ENCODE measurements around the gene CASP14.
"Not testable (repeated sequence)": the region's sequence is repeated elsewhere in the genome, so short reads cannot be mapped to it uniquely, and the experiment has no call there.

Gene CASP14

DNA sequence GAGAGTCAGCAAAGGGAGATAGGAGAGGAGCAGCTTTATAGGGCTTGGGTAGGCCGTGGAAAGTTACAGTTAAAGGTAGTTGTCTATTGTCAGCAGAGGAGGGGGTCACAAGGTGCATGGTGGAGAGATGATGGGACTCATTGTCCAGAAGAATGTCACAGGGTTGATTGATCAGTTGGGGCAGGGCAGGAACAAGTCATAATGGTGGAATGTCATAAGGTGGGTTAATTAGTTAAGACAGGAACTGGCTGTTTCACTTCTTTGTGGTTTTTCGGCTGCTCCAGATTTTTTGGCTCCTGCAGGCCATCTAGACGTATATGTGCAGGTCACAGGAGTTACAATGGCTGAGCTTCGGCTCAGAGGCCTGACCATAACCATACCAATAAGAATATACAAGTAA is 21.1 kb downstream of the CASP14 start:
- DNase-seq (ENCODE audit: low read depth in 1 of 2, low spot score in 1 of 2): not testable (repeated sequence)

DNA sequence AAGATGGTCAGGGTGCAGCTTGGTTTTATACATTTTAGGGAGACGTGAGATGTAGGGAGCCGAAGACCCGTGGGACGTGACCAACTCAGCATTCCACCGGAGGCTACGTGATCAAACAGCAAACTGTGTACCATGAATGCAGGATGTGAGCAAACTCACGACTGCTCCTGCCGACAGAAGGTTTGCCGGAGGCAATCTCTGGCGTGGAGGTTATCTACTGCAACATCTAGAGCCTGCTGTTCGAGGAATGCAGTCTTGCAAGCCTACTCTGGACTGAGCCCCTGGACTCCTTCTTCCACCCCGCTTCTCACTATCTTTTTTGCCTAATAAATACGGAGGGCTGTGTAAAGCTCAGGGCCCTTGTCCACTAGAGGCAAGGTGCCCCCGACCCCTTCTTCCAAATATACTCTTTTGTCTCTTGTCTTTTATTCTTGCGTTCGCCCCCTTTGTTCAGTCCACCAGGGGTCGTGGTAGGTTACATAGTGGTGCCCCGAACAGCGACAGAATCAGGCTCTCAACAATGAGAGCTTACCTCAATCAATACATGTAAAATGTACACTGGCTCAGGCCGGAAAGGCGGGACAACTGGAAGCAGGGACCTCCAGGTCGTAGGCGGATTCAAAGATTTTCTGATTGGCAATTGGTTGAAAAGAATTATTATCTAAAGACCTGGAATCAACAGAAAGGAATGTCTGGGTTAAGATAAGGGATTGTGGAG is 23.8 kb downstream of the CASP14 start:
- DNase-seq (ENCODE audit: low read depth in 1 of 2, low spot score in 1 of 2): no peak

DNA sequence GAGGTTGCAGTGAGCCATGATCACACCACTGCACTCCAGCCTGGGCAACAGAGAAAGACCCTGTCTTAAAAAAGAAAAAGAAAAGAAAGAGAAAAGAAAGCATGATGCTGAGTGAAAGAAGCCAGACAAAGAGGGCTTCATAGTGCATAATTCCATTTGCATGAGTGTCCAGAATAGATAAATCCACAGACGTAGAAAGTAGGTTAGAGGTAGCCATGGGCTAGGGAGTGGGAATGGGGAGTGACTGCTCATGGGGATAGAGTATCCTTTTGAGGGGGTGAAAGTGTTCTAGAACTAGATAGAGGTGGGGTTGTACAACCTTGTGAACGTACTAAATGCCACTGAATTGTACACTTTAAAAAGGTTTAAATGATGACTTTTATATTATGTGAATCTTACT is 25.1 kb downstream of the CASP14 start:
- no peak for DNase-seq (ENCODE audit: low read depth in 1 of 2, low spot score in 1 of 2)

DNA sequence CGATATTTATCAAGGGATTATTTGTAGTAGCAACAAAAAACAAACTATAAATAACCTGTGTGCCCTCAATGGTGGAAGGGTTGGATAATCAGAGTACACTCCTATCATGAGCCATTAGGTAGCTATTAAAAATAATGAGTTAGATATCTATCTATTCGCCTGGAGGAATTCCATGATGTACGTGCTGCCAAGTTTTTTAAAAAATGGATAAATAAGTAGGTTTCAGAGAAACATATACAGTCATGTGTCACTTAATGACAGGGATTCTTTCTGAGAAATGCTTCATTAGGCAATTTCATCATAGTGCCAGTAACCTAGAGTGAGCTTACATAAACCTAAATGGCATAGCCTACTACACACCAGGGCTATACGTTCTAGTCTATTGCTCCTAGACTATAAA is 26.5 kb downstream of the CASP14 start:
- no peak for DNase-seq (ENCODE audit: low read depth in 1 of 2, low spot score in 1 of 2)

DNA sequence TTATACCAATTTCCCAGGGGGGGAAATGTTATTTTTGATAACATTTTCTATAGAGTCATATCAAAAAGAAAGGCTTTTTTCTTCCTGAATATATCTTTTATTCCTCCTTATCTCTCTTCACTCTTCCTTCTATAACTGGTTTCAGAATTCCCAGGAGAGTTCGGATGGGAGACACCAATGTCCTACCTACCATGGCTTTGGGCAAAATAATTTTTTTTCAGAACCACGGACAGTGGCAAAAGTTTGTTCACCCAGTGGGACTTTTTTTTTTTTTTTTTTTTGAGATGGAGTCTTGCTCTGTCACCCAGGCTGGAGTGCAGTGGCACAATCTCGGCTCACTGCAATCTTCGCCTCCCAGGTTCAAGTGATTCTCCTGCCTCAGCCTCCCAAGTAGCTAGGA is 30.7 kb downstream of the CASP14 start:
- not testable (repeated sequence) for DNase-seq (ENCODE audit: low read depth in 1 of 2, low spot score in 1 of 2)

DNA sequence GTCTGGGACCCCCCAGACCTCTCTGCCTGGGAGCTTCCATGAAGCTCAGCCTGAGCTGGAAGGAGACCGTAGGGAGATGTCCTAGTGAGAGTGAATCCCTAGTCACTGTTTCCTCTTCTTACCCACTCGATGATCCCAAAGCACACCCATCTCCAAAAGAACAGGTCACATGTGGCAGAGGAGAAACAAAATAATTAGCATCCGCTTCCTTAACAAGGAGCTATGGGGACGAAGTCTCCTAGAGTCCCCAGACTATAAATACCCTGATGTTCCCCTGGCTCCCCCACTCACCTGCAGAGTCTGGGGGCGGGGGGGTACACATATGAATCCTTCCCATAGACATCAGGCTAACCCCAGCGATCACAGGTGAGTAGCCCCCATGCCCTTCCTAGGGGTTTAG is 32.6 kb downstream of the CASP14 start, which contains the start of gene OR1I1:
TSS of gene OR1I1 (plus strand) at position 301 of the 400 bp plus-strand sequence. CDS start 4,855 bp downstream, outside the sequence.
- no peak for DNase-seq (ENCODE audit: low read depth in 1 of 2, low spot score in 1 of 2)

DNA sequence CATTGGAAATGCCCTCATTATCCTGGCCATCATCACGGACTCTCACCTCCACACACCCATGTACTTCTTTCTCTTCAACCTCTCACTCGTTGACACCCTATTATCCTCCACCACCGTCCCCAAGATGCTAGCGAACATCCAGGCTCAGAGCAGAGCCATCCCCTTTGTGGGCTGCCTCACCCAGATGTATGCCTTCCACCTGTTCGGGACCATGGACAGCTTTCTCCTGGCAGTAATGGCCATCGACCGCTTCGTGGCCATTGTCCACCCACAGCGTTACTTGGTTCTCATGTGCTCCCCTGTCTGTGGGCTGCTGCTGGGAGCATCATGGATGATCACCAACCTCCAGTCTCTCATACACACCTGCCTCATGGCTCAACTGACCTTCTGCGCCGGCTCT is 37.9 kb downstream of the CASP14 start:
- no peak for DNase-seq (ENCODE audit: low read depth in 1 of 2, low spot score in 1 of 2)

DNA sequence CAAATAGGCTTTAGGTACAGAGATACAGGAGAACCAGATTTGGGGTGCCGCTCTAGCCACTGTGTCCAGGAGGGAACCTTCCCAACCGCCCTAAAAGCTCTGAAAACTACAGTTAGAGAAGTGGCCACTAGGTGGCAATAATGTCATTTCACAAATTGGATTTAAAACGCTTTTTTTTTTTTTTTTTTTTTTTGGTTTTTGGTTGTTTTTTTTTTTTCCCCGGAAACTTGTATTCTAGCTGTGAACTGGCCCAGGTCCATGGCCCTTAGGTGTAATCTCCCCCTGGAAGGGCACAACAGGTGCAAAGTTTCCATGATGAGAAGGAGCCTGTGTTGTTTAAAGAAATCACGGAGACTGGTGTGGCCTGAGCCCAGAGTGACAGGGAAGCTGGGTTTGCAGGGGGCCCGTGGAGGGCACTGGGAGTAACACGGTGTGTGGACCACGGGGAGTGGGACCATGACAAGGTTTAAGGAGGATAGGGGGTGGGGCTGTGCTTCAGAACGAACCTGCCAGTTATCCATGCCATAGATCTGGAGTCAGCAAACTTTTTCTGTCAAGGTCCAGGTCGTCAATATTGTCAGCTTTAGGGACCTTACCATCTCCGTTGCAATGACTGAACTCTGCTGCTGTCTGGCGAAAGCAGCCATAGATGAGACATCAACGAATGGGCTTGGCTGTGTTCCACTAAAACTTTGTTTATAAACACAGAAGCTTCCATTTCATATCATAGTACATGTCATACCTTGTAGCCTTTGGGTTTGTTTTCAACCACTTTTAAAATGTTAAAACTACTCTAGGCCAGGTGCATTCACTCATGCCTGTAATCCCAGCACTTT is 42.9 kb downstream of the CASP14 start:
- DNase-seq (ENCODE audit: low read depth in 1 of 2, low spot score in 1 of 2): no peak

DNA sequence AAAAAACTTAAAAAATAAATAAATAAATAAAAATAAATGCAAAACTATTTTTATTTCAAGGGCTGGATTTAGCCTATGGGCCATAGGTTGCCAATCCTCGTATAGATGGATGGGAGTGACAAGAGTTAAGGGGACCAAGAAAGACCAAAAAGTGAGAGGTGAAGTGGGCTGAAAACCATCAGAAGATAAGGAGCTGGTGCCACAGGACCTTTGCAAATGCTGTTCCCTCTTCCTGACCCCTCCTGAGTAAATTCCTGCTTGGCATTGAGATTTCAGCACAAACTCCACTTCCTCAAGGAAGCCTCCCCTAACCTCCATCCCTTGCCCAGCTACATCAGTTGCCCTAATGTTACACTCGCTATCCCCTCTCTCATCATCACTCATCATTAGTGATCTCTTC is 43.7 kb downstream of the CASP14 start:
- DNase-seq (ENCODE audit: low read depth in 1 of 2, low spot score in 1 of 2): no peak

DNA sequence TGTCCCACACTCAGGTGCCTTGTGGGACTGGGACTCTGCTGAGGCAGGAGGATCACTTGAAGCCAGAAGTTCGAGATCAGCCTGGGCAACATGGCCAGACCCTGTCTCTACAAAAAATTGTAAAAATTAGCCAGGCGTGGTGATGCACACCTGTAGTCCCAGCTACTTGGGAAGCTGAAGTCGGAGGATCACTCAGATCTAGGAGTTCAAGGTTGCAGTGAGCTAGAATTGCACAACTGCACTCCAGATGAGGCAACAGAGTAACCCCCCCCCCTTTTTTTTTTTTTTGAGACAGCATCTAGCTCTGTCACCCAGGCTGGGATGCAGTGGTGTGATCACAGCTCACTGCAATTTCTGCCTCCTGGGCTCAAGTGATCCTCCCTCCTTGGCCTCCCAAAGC is 46.9 kb downstream of the CASP14 start:
- no peak for DNase-seq (ENCODE audit: low read depth in 1 of 2, low spot score in 1 of 2)

DNA sequence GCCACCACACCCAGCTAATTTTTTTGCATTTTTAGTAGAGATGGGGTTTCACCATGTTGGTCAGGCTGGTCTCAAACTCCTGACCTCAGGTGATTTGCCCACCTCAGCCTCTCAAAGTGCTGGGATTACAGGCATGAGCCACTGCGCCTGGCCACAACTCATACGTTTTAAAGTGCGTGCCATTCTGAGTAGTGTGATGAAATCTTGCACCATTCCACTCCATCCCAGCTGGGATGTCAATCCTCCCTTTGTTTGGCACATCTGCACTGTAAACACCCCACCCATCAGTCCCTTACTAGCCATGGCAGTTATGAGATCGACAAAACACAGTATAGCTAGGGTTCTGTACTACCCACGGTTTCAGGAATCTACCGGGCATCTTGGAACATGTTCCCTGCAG is 48.7 kb downstream of the CASP14 start:
- DNase-seq (ENCODE audit: low read depth in 1 of 2, low spot score in 1 of 2): not testable (repeated sequence)

DNA sequence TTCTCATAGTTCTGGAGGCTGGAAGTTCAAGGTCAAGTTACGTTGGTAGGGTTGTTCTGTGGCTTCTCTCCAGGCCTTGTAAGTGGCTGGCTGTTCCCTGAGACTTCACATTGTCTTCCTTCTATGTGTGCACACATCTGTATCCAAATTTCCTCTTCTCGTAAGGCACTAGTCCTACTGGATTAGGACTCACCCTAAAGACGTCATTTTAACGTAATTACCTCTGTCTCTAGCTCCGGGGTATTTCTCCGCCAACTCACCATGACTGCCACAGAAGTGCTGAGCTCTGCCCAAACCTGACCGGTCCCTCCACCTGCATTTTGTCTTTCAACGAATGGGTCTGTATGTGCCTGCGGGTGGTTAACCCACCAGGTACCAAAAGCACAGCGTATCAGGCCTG is 49.2 kb downstream of the CASP14 start:
- DNase-seq (ENCODE audit: low read depth in 1 of 2, low spot score in 1 of 2): no peak

DNA sequence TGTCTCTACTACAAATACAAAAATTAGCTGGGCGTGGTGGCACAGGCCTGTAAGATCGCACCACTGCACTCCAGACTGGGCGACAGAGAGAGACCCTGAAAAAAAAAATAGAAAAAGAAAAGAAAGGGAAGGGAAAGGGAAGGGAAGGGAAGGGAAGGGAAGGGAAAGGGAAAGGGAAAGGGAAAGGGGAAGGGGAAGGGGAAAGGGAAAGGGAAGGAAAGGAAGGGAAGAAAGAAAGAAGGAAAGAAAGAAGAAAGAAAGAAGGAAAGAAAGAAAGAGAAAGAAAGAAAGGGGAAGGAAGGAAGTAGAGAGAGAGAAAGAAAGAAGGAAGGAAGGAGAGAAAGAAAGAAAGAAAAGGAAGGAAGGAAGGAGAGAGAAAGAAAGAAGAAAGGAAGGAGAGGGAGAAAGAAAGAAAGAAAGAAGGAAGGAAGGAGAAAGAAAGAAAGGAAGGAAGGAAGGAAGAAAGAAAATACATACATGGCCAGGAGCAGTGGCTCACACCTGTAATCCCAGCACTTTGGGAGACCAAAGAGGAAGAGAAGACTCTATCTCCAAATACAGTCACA is 49.8 kb downstream of the CASP14 start:
- no peak for DNase-seq (ENCODE audit: low read depth in 1 of 2, low spot score in 1 of 2)

DNA sequence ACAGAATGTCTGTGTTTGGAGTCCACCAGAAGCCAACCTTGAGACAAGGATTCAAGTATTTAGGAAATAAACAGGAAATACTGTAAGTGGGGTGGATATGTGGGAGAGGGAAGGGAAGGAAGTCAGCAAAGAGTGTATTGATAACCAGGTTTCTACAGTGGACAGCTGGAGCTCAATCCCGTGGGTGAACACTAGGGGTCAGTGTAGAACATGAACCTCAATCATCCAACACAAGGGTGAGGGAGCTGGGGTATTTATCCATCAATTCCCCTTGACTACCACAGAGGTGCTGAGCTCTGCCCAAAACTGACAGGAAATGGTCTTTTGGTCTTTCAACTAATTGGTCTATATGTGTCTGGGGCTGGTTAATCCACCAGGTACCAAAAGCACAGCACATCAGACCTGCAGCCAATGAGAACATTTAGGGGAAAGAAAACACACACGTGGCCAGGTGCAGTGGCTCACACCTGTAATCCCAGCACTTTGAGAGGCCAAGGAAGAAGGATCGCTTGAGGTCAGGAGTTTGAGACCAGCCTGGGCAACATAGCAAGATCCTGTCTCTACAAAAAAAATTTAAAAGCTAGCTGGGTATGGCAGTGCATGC is 52.3 kb downstream of the CASP14 start:
- DNase-seq (ENCODE audit: low read depth in 1 of 2, low spot score in 1 of 2): no peak

DNA sequence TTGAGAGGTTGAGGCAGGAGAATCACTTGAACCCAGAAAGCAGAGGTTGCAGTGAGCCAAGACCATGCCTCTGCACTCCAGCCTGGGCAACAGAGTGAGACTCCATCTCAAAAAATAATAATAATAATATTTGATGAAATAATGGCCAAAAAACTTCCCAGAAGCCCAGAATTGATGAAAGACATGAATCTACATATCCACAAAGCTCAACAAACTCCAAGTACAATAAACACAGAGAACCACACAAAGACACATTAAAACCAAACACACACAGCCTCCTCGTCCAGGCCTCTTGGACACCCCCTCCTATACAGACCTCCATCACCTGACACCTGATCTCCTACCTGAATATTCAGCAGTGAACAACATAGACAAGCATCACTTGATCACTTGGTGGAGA is 54.7 kb downstream of the CASP14 start:
- no peak for DNase-seq (ENCODE audit: low read depth in 1 of 2, low spot score in 1 of 2)

DNA sequence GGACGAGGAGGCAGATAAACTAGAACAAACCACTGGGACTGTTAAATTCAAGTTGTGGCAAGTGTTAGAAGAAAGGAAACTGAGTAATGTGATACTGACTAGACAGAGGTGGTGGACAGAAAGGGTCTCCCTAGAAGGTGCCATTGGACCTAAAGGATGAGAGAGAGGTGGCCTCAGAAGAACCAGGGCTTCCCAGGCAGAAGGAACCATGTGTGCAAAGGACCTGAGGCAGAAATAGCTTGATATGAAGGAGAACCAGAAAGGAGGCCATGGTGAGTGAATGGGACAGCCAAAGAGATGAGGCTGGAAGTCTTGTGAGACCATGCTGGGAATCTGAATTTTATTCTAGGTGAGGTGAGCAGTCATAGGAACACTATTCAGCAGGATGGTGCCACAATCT is 55.1 kb downstream of the CASP14 start:
- DNase-seq (ENCODE audit: low read depth in 1 of 2, low spot score in 1 of 2): no peak

DNA sequence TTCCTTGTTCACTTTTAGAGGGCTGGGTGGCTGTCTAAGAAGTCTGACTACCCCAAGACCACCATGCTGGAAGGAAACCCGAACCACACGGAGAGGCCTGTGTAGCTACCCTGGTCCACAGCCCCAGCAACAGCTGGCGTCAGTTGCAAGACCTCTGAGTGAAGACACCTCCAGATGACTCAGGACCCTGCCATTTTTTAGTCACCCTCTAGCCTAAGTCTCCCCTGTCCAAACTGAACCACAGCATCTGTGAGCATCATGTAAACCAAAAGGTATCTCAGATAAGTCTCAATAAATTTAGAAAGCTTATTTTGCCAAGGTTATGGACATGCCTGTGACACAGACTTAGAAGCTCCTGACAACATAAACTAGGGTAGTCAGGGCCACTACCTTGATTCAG is 55.8 kb downstream of the CASP14 start:
- DNase-seq (ENCODE audit: low read depth in 1 of 2, low spot score in 1 of 2): no peak

DNA sequence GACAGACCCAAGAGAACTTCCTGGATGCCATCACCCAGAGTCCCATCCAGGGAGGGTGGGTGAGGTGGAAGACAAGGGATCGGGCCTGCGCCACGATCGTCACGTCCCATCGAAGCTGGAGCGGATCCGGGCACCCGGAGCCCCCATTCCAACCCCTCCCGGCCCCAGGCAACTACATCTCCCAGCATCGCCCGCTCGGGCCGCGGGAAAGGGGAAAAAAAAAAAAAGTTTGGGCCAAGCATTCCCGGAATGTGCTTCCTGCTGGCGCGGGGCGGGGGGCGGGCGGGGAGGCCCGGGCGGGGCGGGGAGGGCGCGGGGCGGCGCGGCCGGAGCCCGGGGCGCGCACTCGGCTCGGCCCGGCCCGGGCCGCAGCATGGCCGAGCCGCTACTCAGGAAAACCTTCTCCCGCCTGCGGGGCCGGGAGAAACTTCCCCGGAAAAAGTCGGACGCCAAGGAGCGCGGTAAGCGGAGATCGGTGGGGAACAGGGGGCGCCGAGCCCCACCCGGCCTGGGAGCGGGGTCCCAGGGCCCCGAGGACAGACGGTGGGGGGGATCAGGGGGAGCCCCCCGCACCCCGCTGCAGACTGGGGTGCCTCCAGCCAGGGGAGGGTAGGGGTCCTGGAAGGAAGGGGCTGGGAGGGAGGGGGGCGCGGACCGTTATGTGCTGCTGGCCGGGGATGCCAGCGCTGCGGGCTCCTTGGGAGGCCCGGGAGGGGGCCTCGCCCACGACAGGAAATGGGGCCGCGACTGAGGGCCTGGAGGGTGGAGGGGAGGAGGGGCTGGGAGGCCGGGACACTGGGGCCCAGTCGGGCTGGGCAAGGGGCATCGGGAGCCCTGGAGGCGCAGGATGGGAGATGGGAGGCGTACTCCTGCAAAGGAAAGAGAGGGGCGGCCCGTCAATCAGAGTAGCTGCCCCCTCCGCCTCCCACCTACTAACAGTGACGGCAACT is 58.1 kb downstream of the CASP14 start, which contains the start of gene SYDE1:
TSS of gene SYDE1 (plus strand) at position 341 of the 950 bp plus-strand sequence. CDS start at position 374, 33 bp downstream.
- DNase-seq (ENCODE audit: low read depth in 1 of 2, low spot score in 1 of 2): no peak

Measured in stimulated activated CD4-positive, alpha-beta T cell treated with anti-CD3 and anti-CD28 coated beads, Interleukin-15, amount 100 ng/mL, for 1 hour (primary cell).